ENCODE data around the gene PCDHA2. TPM values are rescaled to one million over a fixed set of nuclear protein-coding genes. Genes with fewer than 3 reads are reported as not detected.

PCDHA2 gene
- total and polyA plus RNA-seq, 9 of the 15 experiments (the other 6 are each of a cell fraction or from before 2014, with no cell fraction given) = not detected

- Histone ChIP-seq H3K4me2 (ENCODE audit: insufficient read depth, low read length) (no peak overlapping the region), H3K4me3 (no peak overlapping the region), H3K9ac (ENCODE audit: insufficient read depth in 1 of 2, low read depth in 2 of 2, low read length in 2 of 2) (no peak overlapping the region), H3K36me3 (ENCODE audit: control insufficient read depth, insufficient read depth, low read length) (no peaks in the 10 kb centered on the region), H3K9me1 (ENCODE audit: control insufficient read depth, insufficient read depth, low read length) (no peaks in the 10 kb centered on the region), H3K27ac (ENCODE audit: extremely low read depth, low read depth, low read length) (no peak overlapping the region), H3K27me3 (ENCODE audit: control insufficient read depth in 2 of 2, insufficient read depth in 2 of 2, low read length in 2 of 2) (peaks cover 0 to 5% of the 10 kb centered on the region in 2 experiments; a peak in 1 of 5 replicates), H3K4me1 (replicated peaks in 1 of 2; ENCODE audit: control insufficient read depth in 2 of 2, insufficient read depth in 2 of 2, low read length in 2 of 2) (no peaks in the 10 kb centered on the region), H2AFZ (ENCODE audit: low read depth, low read length) (no peak overlapping the region), H3K79me2 (ENCODE audit: control insufficient read depth, insufficient read depth, low read length) (no peaks in the 10 kb centered on the region), H4K20me1 (replicated peaks; ENCODE audit: control insufficient read depth, insufficient read depth, low read length) (no peaks in the 10 kb centered on the region), H3K9me3 (replicated peaks; ENCODE audit: control insufficient read depth, insufficient read depth, low read depth, low read length) (no peaks in the 10 kb centered on the region)
- WGBS (ENCODE audit: insufficient coverage, low coverage, missing lambda C conversion rate) = 0% methylated on average over 4 of the region's 5 CpGs
- no TSS peak for BruUV-seq (replicated peaks)
- DNase-seq (ENCODE audit: extremely low read depth in 1 of 4, low spot score in 3 of 4) (no peak), FAIRE-seq (no peak), ATAC-seq (no peak)
- ChIA-PET POLR2A (interaction anchor here (0.6 kb wide), 1 partner anchor 1674 kb away, joined by 4 read pairs; no protein-coding TSS in a partner anchor), CTCF (ENCODE audit: low intra/inter-chr PET ratio) (no interaction called here)
- in situ Hi-C loops (cut with MboI) = no loop called here
- intact Hi-C loops (cut with micrococcal nuclease) = no loop called here
- TF ChIP-seq MAZ (CRISPR knock-in tag; conservative IDR thresholded peaks at IDR 0.05 in 1 of 2, IDR thresholded peaks at IDR 0.05 in 1 of 2) (no peak), PHB2 (IDR thresholded peaks at IDR 0.05; ENCODE audit: low read depth) (no peak), RNF219 (CRISPR knock-in tag; IDR thresholded peaks at IDR 0.05) (no peak), THAP12 (CRISPR knock-in tag; IDR thresholded peaks at IDR 0.05) (no peak), ZBTB12 (CRISPR knock-in tag; IDR thresholded peaks at IDR 0.05) (no peak), CEBPB (tag; IDR thresholded peaks at IDR 0.05) (no peak), RBM17 (IDR thresholded peaks at IDR 0.05; ENCODE audit: borderline replicate concordance, low read depth, low read length) (no peak)
Measured at GRCh38 chr5:140753561-140753960, 41.1 kb upstream of the PCDHA2 start.

All from K562 (cell line).